HG02840 (cell line): ENCODE data around the gene LRFN2.

Experiments
- ATAC-seq: cut with Tn5 transposase; IDR thresholded peaks from one replicate; pipeline ENCODE4 v1.9.1; 2021; ENCODE audit warnings: mild to moderate bottlenecking, moderate library complexity, moderate number of reproducible peaks; ENCODE audit not compliant: unreplicated experiment, low FRiP score

Gene LRFN2

GRCh38 chr6:40550202-40551101, 36.7 kb downstream of the LRFN2 start:
- ATAC-seq, result no peak

GRCh38 chr6:40545954-40546353, 41.2 kb downstream of the LRFN2 start:
- ATAC-seq, result no peak

- no peak for ATAC-seq
These were observed 43.4 kb downstream of the LRFN2 start for GRCh38 chr6:40543776-40544175.

- no peak for ATAC-seq
These were observed 44.0 kb downstream of the LRFN2 start for GRCh38 chr6:40543146-40543545.

GRCh38 chr6:40542175-40542764, 44.9 kb downstream of the LRFN2 start:
- no peak for ATAC-seq

GRCh38 chr6:40541556-40542174, 45.5 kb downstream of the LRFN2 start:
- no peak for ATAC-seq

- ATAC-seq, result no peak
These were observed 46.4 kb downstream of the LRFN2 start for GRCh38 chr6:40540790-40541189.

- no peak for ATAC-seq
These were observed 47.3 kb downstream of the LRFN2 start for GRCh38 chr6:40539853-40540252.

GRCh38 chr6:40538556-40538955, 48.6 kb downstream of the LRFN2 start:
- no peak for ATAC-seq

GRCh38 chr6:40537446-40537845, 49.7 kb downstream of the LRFN2 start:
- no peak for ATAC-seq

- ATAC-seq, result no peak
These were observed 50.7 kb downstream of the LRFN2 start for GRCh38 chr6:40536442-40536841.

GRCh38 chr6:40535819-40536380, 51.3 kb downstream of the LRFN2 start:
- ATAC-seq, result no peak

- no peak for ATAC-seq
These were observed 51.9 kb downstream of the LRFN2 start for GRCh38 chr6:40535110-40535818.

GRCh38 chr6:40532349-40533000, 54.7 kb downstream of the LRFN2 start:
- no peak for ATAC-seq

- ATAC-seq, result no peak
These were observed 57.2 kb downstream of the LRFN2 start for GRCh38 chr6:40529919-40530318.

- no peak for ATAC-seq
These were observed 58.1 kb downstream of the LRFN2 start for GRCh38 chr6:40529040-40529439.

GRCh38 chr6:40528051-40528450, 59.1 kb downstream of the LRFN2 start:
- ATAC-seq, result no peak

GRCh38 chr6:40526036-40526435, 61.1 kb downstream of the LRFN2 start:
- ATAC-seq, result no peak

GRCh38 chr6:40524797-40525585, 62.2 kb downstream of the LRFN2 start:
- no peak for ATAC-seq
